H9 (cell line): ENCODE data around the gene MYO1F. TPM values are rescaled to one million over a fixed set of nuclear protein-coding genes. Genes with fewer than 3 reads are reported as not detected.

Experiments used
- DNase-seq: peaks from one replicate; pipeline ENCODE4 v3.0.0-alpha.2; 2017
- H2AFZ ChIP-seq: one replicate; pipeline ENCODE4 v1.6.1; 2013; ENCODE audit warnings: mild to moderate bottlenecking, low read length, control low read depth, moderate library complexity
- H2AK5ac ChIP-seq: 2 replicates; pipeline ENCODE4 v1.6.1; 2013; ENCODE audit warnings: low read length, control low read depth, mixed read lengths; ENCODE audit not compliant: insufficient read length
- H2BK120ac ChIP-seq: one replicate; pipeline ENCODE4 v1.6.1; 2013; ENCODE audit warnings: low read depth, mild to moderate bottlenecking, low read length, control low read depth, inconsistent platforms; ENCODE audit not compliant: poor library complexity, severe bottlenecking
- H2BK12ac ChIP-seq: 2 replicates; pipeline ENCODE4 v1.6.1; 2013; ENCODE audit warnings: low read length, control low read depth, mixed read lengths, low read depth; ENCODE audit not compliant: insufficient read length
- H2BK15ac ChIP-seq: 2 replicates; pipeline ENCODE4 v1.6.1; 2013; ENCODE audit warnings: low read depth, low read length, control low read depth
- H2BK20ac ChIP-seq: one replicate; pipeline ENCODE4 v1.6.1; 2013; ENCODE audit warnings: low read depth, mild to moderate bottlenecking, low read length, control low read depth, inconsistent platforms; ENCODE audit not compliant: poor library complexity, severe bottlenecking
- H2BK5ac ChIP-seq: 2 replicates; pipeline ENCODE4 v1.6.1; 2013; ENCODE audit warnings: low read length, control low read depth, mixed read lengths; ENCODE audit not compliant: insufficient read length
- H3K14ac ChIP-seq: 2 replicates; pipeline ENCODE4 v1.6.1; 2013; ENCODE audit warnings: low read length, control low read depth; ENCODE audit not compliant: insufficient read depth
- H3K18ac ChIP-seq: 2 replicates; pipeline ENCODE4 v1.6.1; 2013; ENCODE audit warnings: low read depth, mild to moderate bottlenecking, mixed read lengths, low read length, control low read depth; ENCODE audit not compliant: insufficient read length
- H3K23ac ChIP-seq: 2 replicates; pipeline ENCODE4 v1.6.1; 2013; ENCODE audit warnings: low read length, control low read depth, mixed read lengths, low read depth; ENCODE audit not compliant: insufficient read length
- H3K23me2 ChIP-seq: 2 replicates; pipeline ENCODE4 v1.6.1; 2013; ENCODE audit warnings: low read depth, mild to moderate bottlenecking, mixed read lengths, low read length, control low read depth; ENCODE audit not compliant: insufficient read length, poor library complexity, severe bottlenecking
- H3K27ac ChIP-seq: 2 replicates; pipeline ENCODE4 v1.5.1; 2013; ENCODE audit warnings: low read length, control low read depth, mixed read lengths, low read depth; ENCODE audit not compliant: insufficient read length
- H3K27me3 ChIP-seq: 2 replicates; pipeline ENCODE4 v1.6.1; 2013; ENCODE audit warnings: low read length, control low read depth, inconsistent platforms; ENCODE audit not compliant: insufficient read depth
- H3K4ac ChIP-seq: 2 replicates; pipeline ENCODE4 v1.6.1; 2013; ENCODE audit warnings: low read depth, mild to moderate bottlenecking, control low read depth, inconsistent platforms, low read length, moderate library complexity
- H3K4me1 ChIP-seq: 2 replicates; pipeline ENCODE4 v1.6.1; 2013; ENCODE audit warnings: low read length, control low read depth, inconsistent platforms; ENCODE audit not compliant: insufficient read depth
- H3K4me2 ChIP-seq: 2 replicates; pipeline ENCODE4 v1.6.1; 2013; ENCODE audit warnings: low read length, control low read depth, mixed read lengths; ENCODE audit not compliant: insufficient read length, insufficient read depth
- H3K56ac ChIP-seq: 2 replicates; pipeline ENCODE4 v1.6.1; 2013; ENCODE audit warnings: low read depth, mild to moderate bottlenecking, mixed read lengths, low read length, control low read depth; ENCODE audit not compliant: insufficient read length
- H3K79me1 ChIP-seq: 2 replicates; pipeline ENCODE4 v1.6.1; 2013; ENCODE audit warnings: low read depth, mild to moderate bottlenecking, moderate library complexity, low read length, control low read depth, inconsistent platforms; ENCODE audit not compliant: insufficient read depth, poor library complexity, severe bottlenecking
- H3K79me2 ChIP-seq: 2 replicates; pipeline ENCODE4 v1.6.1; 2013; ENCODE audit warnings: low read length, control low read depth, inconsistent platforms; ENCODE audit not compliant: insufficient read depth
- H3K9ac ChIP-seq: 2 replicates; pipeline ENCODE4 v1.6.1; 2013; ENCODE audit warnings: low read length, control low read depth, mixed read lengths; ENCODE audit not compliant: insufficient read length; ENCODE audit errors: extremely low read depth
- H3K9me3 ChIP-seq: one replicate; pipeline ENCODE4 v1.6.1; 2013; ENCODE audit warnings: low read depth, low read length, inconsistent platforms; ENCODE audit not compliant: control insufficient read depth
- H3T11ph ChIP-seq: one replicate; pipeline ENCODE4 v1.6.1; 2013; ENCODE audit warnings: mild to moderate bottlenecking, low read length, control low read depth, inconsistent platforms
- H4K20me1 ChIP-seq: one replicate; pipeline ENCODE4 v1.6.1; 2013; ENCODE audit not compliant: control insufficient read depth, insufficient read length, insufficient read depth
- H4K5ac ChIP-seq: 2 replicates; pipeline ENCODE4 v1.6.1; 2013; ENCODE audit warnings: low read depth, mild to moderate bottlenecking, mixed read lengths, low read length, control low read depth; ENCODE audit not compliant: insufficient read length
- H4K8ac ChIP-seq: replicated peaks from 2 replicates; pipeline ENCODE4 v1.6.1; 2013; ENCODE audit warnings: low read length, control low read depth, mixed read lengths, low read depth; ENCODE audit not compliant: insufficient read length
- H4K91ac ChIP-seq: 2 replicates; pipeline ENCODE4 v1.6.1; 2013; ENCODE audit warnings: low read depth, mild to moderate bottlenecking, moderate library complexity, mixed read lengths, low read length, control low read depth; ENCODE audit not compliant: insufficient read length
- H3K27ac Mint-ChIP-seq, 3 experiments: 2 replicates in 2 of 3; 3 replicates in 1 of 3; pipeline ENCODE4 v1.8.0; 2020 to 2021; ENCODE audit warnings: mixed read lengths in 3 of 3, mild to moderate bottlenecking in 1 of 3, moderate library complexity in 1 of 3
- H3K27me3 Mint-ChIP-seq: 2 replicates; pipeline ENCODE4 v1.8.0; 2021; ENCODE audit warnings: low read depth, mild to moderate bottlenecking, moderate library complexity, mixed read lengths
- H3K36me3 Mint-ChIP-seq, 3 experiments: 2 replicates in 2 of 3; 3 replicates in 1 of 3; pipeline ENCODE4 v1.8.0; 2020 to 2021; ENCODE audit warnings: low read depth in 3 of 3, mixed read lengths in 3 of 3; ENCODE audit not compliant: insufficient read depth in 1 of 3
- H3K4me1 Mint-ChIP-seq, 2 experiments: 2 replicates each; pipeline ENCODE4 v1.8.0; 2020; ENCODE audit warnings: mixed read lengths in 2 of 2
- H3K4me3 Mint-ChIP-seq, 2 experiments: 2 replicates in 1 of 2; 3 replicates in 1 of 2; pipeline ENCODE4 v1.8.0; 2020 to 2021; ENCODE audit warnings: mild to moderate bottlenecking in 2 of 2, mixed read lengths in 2 of 2, moderate library complexity in 1 of 2
- H3K9me3 Mint-ChIP-seq, 2 experiments: 2 replicates in 1 of 2; 3 replicates in 1 of 2; pipeline ENCODE4 v1.8.0; 2020; ENCODE audit warnings: mild to moderate bottlenecking in 2 of 2, mixed read lengths in 2 of 2, moderate library complexity in 1 of 2
- WGBS: extraction: QIAGEN DNeasy Blood & Tissue Kit; methylation state at CpG from one replicate; pipeline ENCODE4 v1.1.7; 2013; ENCODE audit warnings: missing lambda C conversion rate, low lambda C conversion rate, mixed read lengths; ENCODE audit not compliant: insufficient read length; ENCODE audit errors: extremely low coverage; 5-methylcytosine and 5-hydroxymethylcytosine counted together
- total RNA-seq: library from RNA; stranded (reverse); gene quantifications from 2 replicates; pipeline ENCODE4 v1.2.1, GENCODE V29; 2021
- TF ChIP-seq, protein P1 (sequence below): fragments of 200-600 bp; sonication (generic); conservative IDR thresholded peaks from 3 replicates; pipeline ENCODE4 v1.8.0; 2021; ENCODE audit warnings: antibody characterized with exemption, mild to moderate bottlenecking

Gene MYO1F
- total RNA-seq, 1 experiment from 2014 or later, result 1.0 TPM

DNA sequence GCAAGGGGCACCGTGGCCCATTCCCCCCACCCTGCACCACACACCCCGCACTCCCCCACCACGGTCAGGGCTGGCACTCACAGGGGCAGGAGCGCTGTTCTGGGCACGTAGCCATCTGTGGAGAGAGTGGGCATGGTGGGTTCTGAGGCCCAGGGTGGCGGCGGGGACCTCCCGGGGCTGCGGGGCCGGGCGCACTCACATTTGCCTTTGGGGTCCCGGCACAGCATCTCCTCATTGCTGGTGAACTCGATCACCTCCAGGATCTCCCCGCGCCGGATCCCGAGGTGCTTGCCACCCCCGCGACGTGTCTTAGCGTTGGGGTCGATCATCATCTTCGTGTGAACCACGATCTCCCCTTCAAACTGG, 86.9 kb downstream of the MYO1F start:
- Histone ChIP-seq H3K4ac (no peak overlapping the region), H2BK20ac (no peak overlapping the region), H2BK12ac (no peak overlapping the region), H3K27me3 (no peaks in the 10 kb centered on the region), H3K56ac (no peak overlapping the region), H3K18ac (no peak overlapping the region), H2AFZ (no peak overlapping the region), H3T11ph (no peak overlapping the region), H4K5ac (no peak overlapping the region), H3K23ac (no peak overlapping the region), H2BK120ac (no peak overlapping the region), H3K23me2 (no peaks in the 10 kb centered on the region), H3K4me1 (no peaks in the 10 kb centered on the region), H4K20me1 (no peaks in the 10 kb centered on the region), H3K14ac (no peak overlapping the region), H4K91ac (no peak overlapping the region), H3K79me1 (no peaks in the 10 kb centered on the region), H3K27ac (no peak overlapping the region), H2AK5ac (no peak overlapping the region), H3K9ac (no peak overlapping the region), H3K9me3 (no peaks in the 10 kb centered on the region), H3K4me2 (no peak overlapping the region), H3K79me2 (no peaks in the 10 kb centered on the region), H2BK5ac (no peak overlapping the region), H2BK15ac (no peak overlapping the region), H4K8ac (no peak overlapping the region)
- H3K9me3 Mint-ChIP-seq, result no peaks in the 10 kb centered on the region
- H3K4me1 Mint-ChIP-seq, result peaks cover 7 to 16% of the 10 kb centered on the region in 2 experiments
- no peaks in the 10 kb centered on the region; the same call in 1 of the 2 replicates for H3K27me3 Mint-ChIP-seq
- WGBS, result no CpG with 5 or more reads among the region's 24 CpGs
- H3K4me3 Mint-ChIP-seq, result no peak overlapping the region
- TF ChIP-seq, protein P1, sequence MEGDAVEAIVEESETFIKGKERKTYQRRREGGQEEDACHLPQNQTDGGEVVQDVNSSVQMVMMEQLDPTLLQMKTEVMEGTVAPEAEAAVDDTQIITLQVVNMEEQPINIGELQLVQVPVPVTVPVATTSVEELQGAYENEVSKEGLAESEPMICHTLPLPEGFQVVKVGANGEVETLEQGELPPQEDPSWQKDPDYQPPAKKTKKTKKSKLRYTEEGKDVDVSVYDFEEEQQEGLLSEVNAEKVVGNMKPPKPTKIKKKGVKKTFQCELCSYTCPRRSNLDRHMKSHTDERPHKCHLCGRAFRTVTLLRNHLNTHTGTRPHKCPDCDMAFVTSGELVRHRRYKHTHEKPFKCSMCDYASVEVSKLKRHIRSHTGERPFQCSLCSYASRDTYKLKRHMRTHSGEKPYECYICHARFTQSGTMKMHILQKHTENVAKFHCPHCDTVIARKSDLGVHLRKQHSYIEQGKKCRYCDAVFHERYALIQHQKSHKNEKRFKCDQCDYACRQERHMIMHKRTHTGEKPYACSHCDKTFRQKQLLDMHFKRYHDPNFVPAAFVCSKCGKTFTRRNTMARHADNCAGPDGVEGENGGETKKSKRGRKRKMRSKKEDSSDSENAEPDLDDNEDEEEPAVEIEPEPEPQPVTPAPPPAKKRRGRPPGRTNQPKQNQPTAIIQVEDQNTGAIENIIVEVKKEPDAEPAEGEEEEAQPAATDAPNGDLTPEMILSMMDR, result no peak
- H3K27ac Mint-ChIP-seq, result peak overlapping the region; percentile 52 to 97 (median 77); a peak in 5 of 7 replicates
- no peak for DNase-seq
- H3K36me3 Mint-ChIP-seq, result peaks cover 28 to 41% (median 41%) of the 10 kb centered on the region in 3 experiments
